Heart right ventricle (tissue), 16 donors: ENCODE results near the gene NUP133. TPM values are rescaled to one million over a fixed set of nuclear protein-coding genes. Genes with fewer than 3 reads are reported as not detected.

ENCODE experiments used
- ATAC-seq, 8 donors: fragments of 200-7000 bp; cut with Tn5 transposase; one replicate each; pipeline ENCODE4 v1.9.1; 2020; ENCODE audit warnings: mild to moderate bottlenecking in 8 of 8, moderate library complexity in 8 of 8, moderate number of reproducible peaks in 1 of 8
- DNase-seq, 2 donors: peaks; one replicate each; pipeline ENCODE4 v3.0.0-alpha.2; 2020
- H3K27ac ChIP-seq, 10 donors: fragments of 200-600 bp; sonication (generic) in 2 of 10; one replicate each; pipeline versions ENCODE4 v1.5.0 to v1.8.0; 2020 to 2022; ENCODE audit warnings: mild to moderate bottlenecking in 3 of 10
- H3K27me3 ChIP-seq, 7 donors: fragments of 200-600 bp; one replicate each; pipeline ENCODE4 v1.8.0; 2021 to 2022; ENCODE audit warnings: mild to moderate bottlenecking in 2 of 7
- H3K36me3 ChIP-seq, 9 donors: fragments of 200-600 bp; sonication (generic) in 1 of 9; one replicate each; pipeline versions ENCODE4 v1.5.0 to v1.8.0; 2020 to 2022; ENCODE audit warnings: mild to moderate bottlenecking in 2 of 9
- H3K4me1 ChIP-seq, 9 donors: fragments of 200-600 bp; sonication (generic) in 1 of 9; one replicate each; pipeline versions ENCODE4 v1.5.0 to v1.8.0; 2020 to 2022; ENCODE audit warnings: mild to moderate bottlenecking in 4 of 9
- H3K4me3 ChIP-seq, 10 donors: fragments of 200-600 bp; sonication (generic) in 2 of 10; one replicate each; pipeline versions ENCODE4 v1.5.0 to v1.8.0; 2020 to 2022; ENCODE audit warnings: mild to moderate bottlenecking in 7 of 10, moderate library complexity in 2 of 10
- H3K9me3 ChIP-seq, 11 donors: fragments of 200-600 bp in 10 of 11; sonication (generic) in 2 of 11; one replicate each; pipeline versions ENCODE4 v1.5.0 to v1.8.0; 2013 to 2022; ENCODE audit warnings: mild to moderate bottlenecking in 2 of 11, control low read depth in 1 of 11, moderate library complexity in 1 of 11
- WGBS, 2 donors: extraction: QIAGEN DNeasy Blood & Tissue Kit; methylation state at CpG; one replicate each; pipeline ENCODE4 v1.1.7; 2013; ENCODE audit warnings: inconsistent platforms in 1 of 2; 5-methylcytosine and 5-hydroxymethylcytosine counted together
- intact Hi-C, 10 donors: fragments of 100-400 bp; cut with DNase I; formaldehyde crosslinking; loops; one replicate each; pipeline versions ENCODE4 v1.11.1 to v1.14.2; 2022
- polyA plus RNA-seq, 2 donors: library from polyadenylated mRNA; stranded (reverse); fragments of 200-250 nt; gene quantifications; one replicate each; pipeline ENCODE4 v1.2.3, GENCODE V29; 2013
- total RNA-seq, 10 donors: library from RNA; stranded (reverse); fragmentation: NEBNext Ultra II Directional in 3 of 10; extraction: Animal tissue kit (Norgen Biotek cat#: 25700) in 3 of 10; gene quantifications; one replicate each; pipeline versions ENCODE4 v1.2.1 to v1.2.4, GENCODE V29; 2021 to 2023
- TF ChIP-seq, protein P1 (sequence below), 9 donors: fragments of 200-600 bp; sonication (generic) in 2 of 9; IDR thresholded peaks; one replicate each; pipeline versions ENCODE4 v1.5.0 to v1.8.0; 2021 to 2022; ENCODE audit warnings: antibody characterized with exemption in 9 of 9, mild to moderate bottlenecking in 5 of 9, moderate library complexity in 1 of 9
- donor health status: Arrhythmogenic right ventricular cardiomyopathy.
- donor health status: ischemic (EF 13 %, LVEDD 7.1; RV severe dilation, severe dysfunction).
- donor health status: healthy with polysubstance abuse.
- donor health status: DM: no; HTN: yes; CAD: no.
- donor health status: DM: no; HTN: no; CAD: no.
- donor health status: ischemic (EF 25% LVEDD 6.9; RV normal size, moderate dysfunction).
- donor health status: ischemic (EF 25% LVEDD 5.7; RV mildly dilated, moderate dysfunction).
- donor health status: healthy.
- donor health status: DM: yes; HTN: yes; CAD: no.
- donor health status: Ischemic cardiomyopathy.
- donor health status: ischemic (EF 35%, LVEDD 5.7; RV mildly dilated, moderate dysfunction).
- donor health status: nonischemic (EF 11% LVEDD 7.7; RV severe dilation, severe dysfunction).
- donor health status: DM: yes; HTN: yes; CAD: no.
- donor health status: PGD.
- donor health status: ischemic (EF 29% LVEDD 5.4; RV normal size, mild dysfunction).
- donor health status: nonischemic (EF 23%, LVEDD 6.1; RV moderate dilation, normal function).

NUP133 gene
- total and polyA plus RNA-seq, 12 donors = 9.3 to 36.3 (median 31.3) TPM

DNA sequence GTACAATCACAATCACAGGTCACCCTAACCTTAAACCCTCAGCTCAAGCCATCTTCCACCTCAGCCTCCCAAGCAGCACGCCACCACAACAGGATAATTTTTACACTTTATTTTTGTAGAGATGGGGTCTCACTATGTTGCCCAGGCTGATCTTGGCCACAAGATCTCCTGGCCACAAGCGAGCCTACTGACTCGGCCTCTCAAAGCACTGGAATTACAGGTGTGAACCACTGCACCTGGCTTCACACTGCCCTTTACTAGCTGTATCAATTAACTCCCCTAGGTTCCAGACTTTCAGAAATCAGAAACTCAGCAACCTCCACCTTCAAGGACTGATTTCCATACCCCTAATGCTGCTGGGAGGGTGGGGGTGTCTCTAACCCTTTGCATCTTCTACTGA is 37.0 kb downstream of the NUP133 start:
- no peaks in the 10 kb centered on the region for H3K4me1 ChIP-seq
- H3K27ac ChIP-seq = no peak overlapping the region
- ATAC-seq = no peak
- H3K9me3 ChIP-seq = no peaks in the 10 kb centered on the region
- no peaks in the 10 kb centered on the region for H3K27me3 ChIP-seq
- no peak overlapping the region for H3K4me3 ChIP-seq
- intact Hi-C loops = no loop called here
- 96 to 97% methylated on average over 3 of the region's 3 CpGs for WGBS, 2 donors
- DNase-seq = no peak
- TF ChIP-seq, protein P1, sequence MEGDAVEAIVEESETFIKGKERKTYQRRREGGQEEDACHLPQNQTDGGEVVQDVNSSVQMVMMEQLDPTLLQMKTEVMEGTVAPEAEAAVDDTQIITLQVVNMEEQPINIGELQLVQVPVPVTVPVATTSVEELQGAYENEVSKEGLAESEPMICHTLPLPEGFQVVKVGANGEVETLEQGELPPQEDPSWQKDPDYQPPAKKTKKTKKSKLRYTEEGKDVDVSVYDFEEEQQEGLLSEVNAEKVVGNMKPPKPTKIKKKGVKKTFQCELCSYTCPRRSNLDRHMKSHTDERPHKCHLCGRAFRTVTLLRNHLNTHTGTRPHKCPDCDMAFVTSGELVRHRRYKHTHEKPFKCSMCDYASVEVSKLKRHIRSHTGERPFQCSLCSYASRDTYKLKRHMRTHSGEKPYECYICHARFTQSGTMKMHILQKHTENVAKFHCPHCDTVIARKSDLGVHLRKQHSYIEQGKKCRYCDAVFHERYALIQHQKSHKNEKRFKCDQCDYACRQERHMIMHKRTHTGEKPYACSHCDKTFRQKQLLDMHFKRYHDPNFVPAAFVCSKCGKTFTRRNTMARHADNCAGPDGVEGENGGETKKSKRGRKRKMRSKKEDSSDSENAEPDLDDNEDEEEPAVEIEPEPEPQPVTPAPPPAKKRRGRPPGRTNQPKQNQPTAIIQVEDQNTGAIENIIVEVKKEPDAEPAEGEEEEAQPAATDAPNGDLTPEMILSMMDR (IDR thresholded peaks at IDR 0.05) = no peak
- H3K36me3 ChIP-seq = peaks cover 0 to 99% (median 40%) of the 10 kb centered on the region in 9 donors

DNA sequence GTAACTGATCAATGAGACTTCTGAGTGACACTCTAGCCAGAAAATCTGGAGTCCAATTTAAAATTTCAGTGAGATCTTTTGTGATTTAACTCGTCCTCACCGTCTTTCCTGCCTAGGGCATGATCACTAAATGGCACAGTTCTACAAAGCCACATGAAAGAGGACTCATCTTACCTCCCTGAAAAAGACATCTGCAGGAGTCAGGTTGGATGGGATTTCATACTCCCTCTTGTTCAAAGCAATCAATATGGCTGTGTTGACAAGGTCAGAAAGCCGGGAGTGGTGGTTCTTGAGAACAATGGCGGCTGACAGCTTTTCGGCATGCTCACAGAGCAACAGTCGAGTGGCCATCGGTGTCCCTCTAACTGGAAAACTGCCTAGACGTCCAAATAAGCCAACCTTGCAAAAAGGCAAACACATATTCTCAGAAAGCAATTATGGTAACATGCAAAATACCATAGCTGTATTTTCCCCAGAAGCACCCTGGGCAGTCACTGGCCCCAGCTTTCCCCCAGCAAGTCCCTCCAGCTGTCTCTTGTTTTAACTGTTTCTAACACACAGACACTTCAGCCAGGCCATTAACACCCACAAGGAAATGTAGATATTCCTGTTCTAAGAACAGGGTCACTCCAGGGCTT is 37.6 kb downstream of the NUP133 start:
- Histone ChIP-seq H3K27ac (no peak overlapping the region), H3K9me3 (no peaks in the 10 kb centered on the region), H3K4me3 (no peak overlapping the region), H3K27me3 (no peaks in the 10 kb centered on the region), H3K4me1 (no peaks in the 10 kb centered on the region), H3K36me3 (peaks cover 0 to 100% (median 43%) of the 10 kb centered on the region in 9 donors)
- 87% methylated on average over 8 of the region's 8 CpGs for WGBS, 2 donors
- no peak for DNase-seq
- ATAC-seq = no peak
- intact Hi-C loops = no loop called here
- TF ChIP-seq, protein P1 (IDR thresholded peaks at IDR 0.05) = no peak

DNA sequence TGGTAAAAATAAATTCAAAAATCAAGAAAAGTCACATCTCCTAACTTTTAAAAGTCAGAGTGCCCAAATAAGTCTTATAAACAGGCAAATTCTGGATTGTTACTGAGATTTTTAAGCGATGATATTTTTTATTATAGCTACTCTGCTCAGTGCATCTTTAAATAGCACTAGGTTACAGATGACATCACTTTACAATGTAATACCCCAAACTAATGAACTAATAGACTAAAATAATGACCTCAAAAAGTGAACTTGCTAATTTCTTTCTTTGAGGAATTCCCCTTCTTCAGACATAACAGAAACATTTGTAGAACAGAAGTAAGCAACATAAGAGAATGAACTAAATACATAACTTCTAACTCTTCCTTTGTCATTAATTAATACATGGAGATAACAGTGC is 41.3 kb downstream of the NUP133 start:
- DNase-seq (no peak), ATAC-seq (no peak)
- Histone ChIP-seq H3K4me3 (no peak overlapping the region), H3K36me3 (peaks cover 0 to 100% (median 54%) of the 10 kb centered on the region in 9 donors), H3K9me3 (no peaks in the 10 kb centered on the region), H3K27ac (no peak overlapping the region), H3K4me1 (peaks cover 0 to 4% (median 0%) of the 10 kb centered on the region in 9 donors), H3K27me3 (no peaks in the 10 kb centered on the region)
- TF ChIP-seq, protein P1 (IDR thresholded peaks at IDR 0.05) = no peak
- intact Hi-C loops = loop anchor here in 2 of 10 donors (10.0 kb wide), 1 partner anchor 92 kb away; no protein-coding TSS in a partner anchor
- 97 to 100% methylated on average over 1 of the region's 1 CpG for WGBS, 2 donors

DNA sequence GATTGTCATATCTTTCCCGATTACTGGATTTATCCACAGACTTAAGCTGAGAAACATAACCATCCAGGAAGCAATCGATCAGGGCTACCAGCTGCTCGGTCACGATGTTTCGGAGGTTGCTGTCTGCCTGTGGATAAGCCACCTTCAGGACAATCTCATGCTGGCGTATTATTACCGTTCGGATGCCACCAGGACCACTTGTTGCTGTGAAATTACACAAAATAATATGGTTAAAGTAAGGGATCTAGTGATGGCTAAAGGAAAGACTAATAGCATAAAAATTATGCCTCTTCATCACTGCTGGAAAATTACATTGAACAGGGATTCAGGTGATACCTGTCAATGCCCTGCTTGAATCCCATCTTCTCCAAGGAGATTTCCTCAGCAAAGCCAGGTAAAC is 43.5 kb downstream of the NUP133 start:
- no peak for DNase-seq
- peaks cover 0 to 6% (median 0%) of the 10 kb centered on the region in 9 donors for H3K4me1 ChIP-seq
- intact Hi-C loops = loop anchor here in 3 of 10 donors (5.0 to 10.0 kb wide), 2 partner anchors 90 to 92 kb away; no protein-coding TSS in a partner anchor
- WGBS, 2 donors = 97 to 98% methylated on average over 8 of the region's 8 CpGs
- TF ChIP-seq, protein P1 (IDR thresholded peaks at IDR 0.05) = no peak
- no peak overlapping the region for H3K4me3 ChIP-seq
- no peak overlapping the region for H3K27ac ChIP-seq
- H3K27me3 ChIP-seq = no peaks in the 10 kb centered on the region
- no peak for ATAC-seq
- no peaks in the 10 kb centered on the region for H3K9me3 ChIP-seq
- peaks cover 0 to 100% (median 44%) of the 10 kb centered on the region in 9 donors for H3K36me3 ChIP-seq
